Breast epithelium (tissue), 4 donors: ENCODE measurements around the gene NPTX1. TPM values are rescaled to one million over a fixed set of nuclear protein-coding genes. Genes with fewer than 3 reads are reported as not detected.

Source experiments
- DNase-seq, 2 donors: peaks; one replicate each; pipeline ENCODE4 v3.0.0-alpha.2; 2019; ENCODE audit warnings: low spot score in 2 of 2
- H3K27ac ChIP-seq, 2 donors: fragments of 200-600 bp; sonication (generic) in 1 of 2; one replicate each; pipeline ENCODE4 v1.5.1; 2016 to 2019; ENCODE audit warnings: mild to moderate bottlenecking in 1 of 2
- H3K27me3 ChIP-seq, 2 donors: fragments of 200-600 bp; sonication (generic) in 1 of 2; one replicate each; pipeline versions ENCODE4 v1.5.1 to v1.6.0; 2017 to 2019; ENCODE audit warnings: control low read depth in 1 of 2, mild to moderate bottlenecking in 1 of 2
- H3K36me3 ChIP-seq: fragments of 200-600 bp; one replicate; pipeline ENCODE4 v1.5.1; 2019
- H3K4me1 ChIP-seq, 2 donors: fragments of 200-600 bp; sonication (generic); one replicate each; pipeline ENCODE4 v1.5.1; 2016 to 2019; ENCODE audit warnings: control low read depth in 1 of 2
- H3K4me3 ChIP-seq, 3 donors: fragments of 200-600 bp; sonication (generic); 1 replicate in 2 of 3; 2 replicates in 1 of 3; pipeline ENCODE4 v1.5.1; 2016 to 2019; ENCODE audit warnings: mild to moderate bottlenecking in 3 of 3, moderate library complexity in 2 of 3
- H3K9me3 ChIP-seq, 2 donors: fragments of 200-600 bp; sonication (generic) in 1 of 2; one replicate each; pipeline ENCODE4 v1.5.1; 2016 to 2019; ENCODE audit warnings: control low read depth in 1 of 2
- POLR2A ChIP-seq: fragments of 450-650 bp; IDR thresholded peaks from one replicate; pipeline ENCODE4 v1.6.1; 2016; ENCODE audit warnings: antibody characterized with exemption, mild to moderate bottlenecking, moderate library complexity
- POLR2AphosphoS5 ChIP-seq, 3 donors: sonication (generic); formaldehyde crosslinking; IDR thresholded peaks; one replicate each; pipeline ENCODE4 v1.6.1; 2017; ENCODE audit warnings: antibody characterized with exemption in 3 of 3
- intact Hi-C: fragments of 100-400 bp; cut with DNase I; formaldehyde crosslinking; loops from one replicate; pipeline ENCODE4 v1.15.1; 2023; ENCODE audit warnings: low total_unique reads
- total RNA-seq, 3 donors: library from RNA; depleted of rRNA; stranded (reverse); fragments of >200 nt; gene quantifications; one replicate each; pipeline ENCODE4 v1.1.0, GENCODE V29; 2016
- TF ChIP-seq, protein P1 (sequence below), 3 donors: fragments of 450-650 bp; IDR thresholded peaks; one replicate each; pipeline ENCODE4 v1.5.1; 2016 to 2017; ENCODE audit warnings: antibody characterized with exemption in 3 of 3, mild to moderate bottlenecking in 3 of 3, moderate library complexity in 3 of 3

NPTX1 gene
- total RNA-seq, 3 donors from 2014 or later = under 0.01 to 0.32 (median 0.29) TPM

DNA sequence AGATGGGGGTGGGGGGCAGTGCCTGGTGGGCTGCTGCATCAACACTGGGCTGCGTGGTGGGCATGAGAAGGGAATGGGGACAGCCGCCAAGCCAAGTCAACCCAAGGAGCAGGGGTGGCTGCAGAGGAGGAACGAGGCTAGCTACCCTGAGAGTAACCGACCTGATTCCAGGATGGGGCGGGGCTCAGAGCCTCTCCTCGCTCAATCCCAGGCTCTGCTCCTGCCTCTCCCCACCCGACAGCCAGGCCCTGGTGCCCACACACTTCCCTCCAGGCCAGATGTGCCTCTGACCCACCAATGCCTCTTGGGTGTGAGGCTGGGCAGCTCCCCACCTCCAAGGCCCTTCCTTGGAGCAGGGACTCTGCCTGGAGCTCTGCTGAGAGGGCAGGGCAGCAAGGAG lies 2.7 kb downstream of the NPTX1 start:
- TF ChIP-seq POLR2AphosphoS5 (IDR thresholded peaks at IDR 0.05) = no peak
- TF ChIP-seq, protein P1, sequence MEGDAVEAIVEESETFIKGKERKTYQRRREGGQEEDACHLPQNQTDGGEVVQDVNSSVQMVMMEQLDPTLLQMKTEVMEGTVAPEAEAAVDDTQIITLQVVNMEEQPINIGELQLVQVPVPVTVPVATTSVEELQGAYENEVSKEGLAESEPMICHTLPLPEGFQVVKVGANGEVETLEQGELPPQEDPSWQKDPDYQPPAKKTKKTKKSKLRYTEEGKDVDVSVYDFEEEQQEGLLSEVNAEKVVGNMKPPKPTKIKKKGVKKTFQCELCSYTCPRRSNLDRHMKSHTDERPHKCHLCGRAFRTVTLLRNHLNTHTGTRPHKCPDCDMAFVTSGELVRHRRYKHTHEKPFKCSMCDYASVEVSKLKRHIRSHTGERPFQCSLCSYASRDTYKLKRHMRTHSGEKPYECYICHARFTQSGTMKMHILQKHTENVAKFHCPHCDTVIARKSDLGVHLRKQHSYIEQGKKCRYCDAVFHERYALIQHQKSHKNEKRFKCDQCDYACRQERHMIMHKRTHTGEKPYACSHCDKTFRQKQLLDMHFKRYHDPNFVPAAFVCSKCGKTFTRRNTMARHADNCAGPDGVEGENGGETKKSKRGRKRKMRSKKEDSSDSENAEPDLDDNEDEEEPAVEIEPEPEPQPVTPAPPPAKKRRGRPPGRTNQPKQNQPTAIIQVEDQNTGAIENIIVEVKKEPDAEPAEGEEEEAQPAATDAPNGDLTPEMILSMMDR (IDR thresholded peaks at IDR 0.05) = no peak
- Histone ChIP-seq H3K9me3 (no peaks in the 10 kb centered on the region), H3K4me1 (peaks cover 27 to 28% of the 10 kb centered on the region in 2 donors), H3K36me3 (no peaks in the 10 kb centered on the region), H3K27me3 (peaks cover 29 to 77% of the 10 kb centered on the region in 2 donors), H3K27ac (no peak overlapping the region), H3K4me3 (no peak overlapping the region)
- no peak for DNase-seq
- intact Hi-C loops = no loop called here

DNA sequence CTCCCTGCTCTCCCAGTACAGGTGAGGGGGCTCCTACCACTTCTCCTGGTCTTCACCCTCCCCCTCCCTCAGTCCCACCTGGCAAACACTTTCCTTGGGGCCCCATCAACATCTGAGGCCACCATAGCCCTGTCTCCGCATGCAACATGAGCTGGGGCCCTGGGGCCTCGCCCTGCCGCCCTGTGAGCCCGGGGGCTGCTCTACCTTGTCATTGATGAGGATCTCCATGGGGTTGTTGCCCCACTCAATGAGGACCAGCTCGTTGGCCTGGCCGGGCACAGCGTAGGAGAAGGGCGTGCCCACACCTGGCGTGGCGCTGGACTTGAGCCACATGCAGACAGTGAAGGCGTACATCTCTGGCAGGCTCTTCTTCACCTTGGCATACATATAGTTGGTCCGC lies 3.4 kb downstream of the NPTX1 start:
- H3K27ac ChIP-seq = no peak overlapping the region
- no peak for DNase-seq
- TF ChIP-seq, protein P1 (IDR thresholded peaks at IDR 0.05) = no peak
- TF ChIP-seq POLR2AphosphoS5 (IDR thresholded peaks at IDR 0.05) = no peak
- TF ChIP-seq POLR2A = no peak
- no peak overlapping the region for H3K4me3 ChIP-seq
- no peaks in the 10 kb centered on the region for H3K9me3 ChIP-seq
- H3K27me3 ChIP-seq = peaks cover 21 to 77% of the 10 kb centered on the region in 2 donors
- H3K36me3 ChIP-seq = no peaks in the 10 kb centered on the region
- intact Hi-C loops = no loop called here
- peaks cover 23 to 24% of the 10 kb centered on the region in 2 donors for H3K4me1 ChIP-seq

DNA sequence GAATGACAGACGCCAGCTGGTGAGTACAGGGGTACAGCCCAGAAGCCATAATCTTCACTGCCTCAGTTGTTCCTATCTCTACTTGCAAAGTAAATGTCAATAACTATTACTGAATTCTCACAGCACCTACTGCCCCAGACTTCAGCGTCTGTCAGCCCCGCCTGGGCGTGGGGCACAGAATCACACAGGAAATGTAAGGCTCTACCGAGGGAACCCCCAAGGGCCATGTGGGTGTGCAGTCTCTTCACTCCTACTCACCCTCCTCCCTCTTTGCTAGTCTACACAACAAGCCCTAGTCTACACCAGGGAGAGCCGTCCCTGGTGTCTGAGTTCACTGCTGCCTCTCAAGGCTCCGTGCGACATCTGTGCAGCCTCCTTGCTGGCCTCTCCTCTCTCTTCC lies 4.5 kb downstream of the NPTX1 start:
- no peak overlapping the region for H3K27ac ChIP-seq
- no peak overlapping the region for H3K4me3 ChIP-seq
- no peak for DNase-seq
- H3K27me3 ChIP-seq = peaks cover 11 to 70% of the 10 kb centered on the region in 2 donors
- peaks cover 13 to 15% of the 10 kb centered on the region in 2 donors for H3K4me1 ChIP-seq
- H3K9me3 ChIP-seq = no peaks in the 10 kb centered on the region
- intact Hi-C loops = no loop called here
- TF ChIP-seq, protein P1 (IDR thresholded peaks at IDR 0.05) = no peak
- no peak for TF ChIP-seq POLR2A
- no peaks in the 10 kb centered on the region for H3K36me3 ChIP-seq

DNA sequence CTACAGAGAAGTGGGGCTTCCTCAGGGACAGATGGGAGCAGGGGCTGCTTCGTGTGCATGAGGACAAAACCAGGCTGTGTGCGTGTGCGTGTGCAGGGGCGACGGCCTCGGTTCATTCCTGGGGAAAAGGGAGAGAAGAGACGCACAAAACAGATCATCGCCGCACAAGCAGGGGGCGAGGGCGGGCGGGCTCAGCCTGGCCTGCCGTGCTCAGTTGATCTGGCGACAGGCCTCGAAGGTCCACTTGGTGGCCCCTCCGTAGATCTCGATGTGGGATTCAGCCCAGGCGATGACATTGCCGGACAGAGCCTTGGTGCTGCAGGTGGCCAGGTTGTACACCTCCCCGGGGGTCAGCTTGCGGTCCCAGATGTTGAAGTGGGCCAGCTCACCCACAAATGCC lies 5.8 kb downstream of the NPTX1 start:
- Histone ChIP-seq H3K4me1 (peaks cover 7 to 8% of the 10 kb centered on the region in 2 donors), H3K4me3 (no peak overlapping the region), H3K27ac (no peak overlapping the region), H3K36me3 (no peaks in the 10 kb centered on the region), H3K9me3 (no peaks in the 10 kb centered on the region), H3K27me3 (peaks cover 1 to 68% of the 10 kb centered on the region in 2 donors)
- intact Hi-C loops = no loop called here
- TF ChIP-seq, protein P1 (IDR thresholded peaks at IDR 0.05) = no peak
- TF ChIP-seq POLR2AphosphoS5 (IDR thresholded peaks at IDR 0.05) = no peak
- no peak for TF ChIP-seq POLR2A
- DNase-seq = no peak

DNA sequence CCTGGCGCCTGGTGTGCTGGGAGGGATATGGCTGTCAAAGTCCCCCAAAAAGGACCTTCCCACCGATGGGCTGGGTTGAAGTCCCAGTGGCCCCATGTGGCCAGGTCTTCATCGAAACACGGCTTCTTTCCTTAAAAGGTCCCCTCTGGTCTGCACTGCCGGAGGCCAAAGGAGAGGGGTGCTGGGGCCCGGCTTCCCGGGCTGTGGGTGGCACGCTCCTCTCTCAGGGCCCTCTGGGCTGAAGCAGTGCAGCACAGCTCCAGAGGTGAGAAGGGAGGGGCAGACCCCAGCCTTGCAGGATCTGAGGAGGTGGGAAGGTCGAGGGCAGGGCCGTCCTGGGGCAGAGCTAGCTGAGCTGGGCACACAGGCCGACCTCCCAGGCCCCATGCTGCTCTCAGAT lies 6.7 kb downstream of the NPTX1 start:
- Histone ChIP-seq H3K27ac (no peak overlapping the region), H3K9me3 (no peaks in the 10 kb centered on the region), H3K4me1 (no peaks in the 10 kb centered on the region), H3K27me3 (peaks cover 0 to 66% of the 10 kb centered on the region in 2 donors), H3K36me3 (no peaks in the 10 kb centered on the region), H3K4me3 (no peak overlapping the region)
- intact Hi-C loops = no loop called here
- TF ChIP-seq POLR2A (no peak), POLR2AphosphoS5 (IDR thresholded peaks at IDR 0.05) (no peak)
- TF ChIP-seq, protein P1 (IDR thresholded peaks at IDR 0.05) = no peak
- DNase-seq = no peak
